SK-N-SH (cell line): Measurements from ENCODE around the gene TBC1D19. TPM values are rescaled to one million over a fixed set of nuclear protein-coding genes. Genes with fewer than 3 reads are reported as not detected.

Experiments
- CTCF ChIA-PET: fragments of 300-600, 350-600 bp; formaldehyde crosslinking; extraction: SDS; loops from one replicate; lab custom pipeline; 2021; lab: Yijun Ruan, JAX
- POLR2A ChIA-PET: fragments of 350-600 bp; sonication (Branson Sonifier 250); formaldehyde crosslinking; extraction: SDS; loops from one replicate; lab custom pipeline; 2020; ENCODE audit warnings: antibody characterized with exemption, inconsistent platforms; lab: Yijun Ruan, JAX
- DNase-seq: peaks from one replicate; pipeline ENCODE4 v3.0.0; 2012
- H2AFZ ChIP-seq: fragments of 200-600 bp; sonication (generic); 2 replicates; pipeline ENCODE4 v1.8.1; 2016; ENCODE audit warnings: antibody characterized with exemption, mild to moderate bottlenecking, low read depth
- H3F3A ChIP-seq: fragments of 200-600 bp; sonication (generic); replicated peaks from 2 replicates; pipeline ENCODE3; 2016; ENCODE audit warnings: antibody characterized with exemption, mild to moderate bottlenecking; ENCODE audit not compliant: insufficient read depth
- H3K27ac ChIP-seq, 2 experiments: fragments of 200-500 bp in 1 of 2; fragments of 200-600 bp in 1 of 2; sonication (Bioruptor generic) in 1 of 2; sonication (generic), shearing (Covaris generic) in 1 of 2; 2 replicates each; pipeline versions ENCODE4 v1.5.1 to v1.6.1; 2014 to 2016; ENCODE audit warnings: low read depth in 2 of 2, inconsistent platforms in 1 of 2, low read length in 1 of 2, mild to moderate bottlenecking in 1 of 2, mixed read lengths in 1 of 2
- H3K27me3 ChIP-seq: fragments of 200-600 bp; sonication (generic), shearing (Covaris generic); 2 replicates; pipeline ENCODE4 v1.6.1; 2016; ENCODE audit warnings: mixed run types; ENCODE audit not compliant: insufficient read depth
- H3K36me3 ChIP-seq, 2 experiments: fragments of 200-500 bp in 1 of 2; fragments of 200-600 bp in 1 of 2; sonication (Bioruptor generic) in 1 of 2; sonication (generic) in 1 of 2; replicated peaks in 1 of 2; 2 replicates each; pipeline versions ENCODE3 to v1.5.1; 2014 to 2016; ENCODE audit warnings: low read length in 1 of 2, mild to moderate bottlenecking in 1 of 2; ENCODE audit not compliant: insufficient read depth in 2 of 2, control insufficient read depth in 1 of 2
- H3K4me1 ChIP-seq, 2 experiments: fragments of 200-500 bp in 1 of 2; fragments of 200-600 bp in 1 of 2; sonication (Bioruptor generic) in 1 of 2; sonication (generic), shearing (Covaris generic) in 1 of 2; 2 replicates each; pipeline versions ENCODE4 v1.5.1 to v1.6.1; 2014 to 2016; ENCODE audit warnings: low read depth in 1 of 2, low read length in 1 of 2, mixed run types in 1 of 2; ENCODE audit not compliant: insufficient read depth in 2 of 2, control insufficient read depth in 1 of 2
- H3K4me2 ChIP-seq: fragments of 200-600 bp; sonication (generic), shearing (Covaris generic); 2 replicates; pipeline ENCODE4 v1.6.1; 2017; ENCODE audit warnings: mixed run types
- H3K4me3 ChIP-seq, 2 experiments: fragments of 200-500 bp in 1 of 2; fragments of 200-600 bp in 1 of 2; sonication (Bioruptor generic) in 1 of 2; sonication (generic), shearing (Covaris generic) in 1 of 2; 2 replicates each; pipeline versions ENCODE4 v1.5.1 to v1.8.1; 2014 to 2016; ENCODE audit warnings: low read depth in 2 of 2, inconsistent platforms in 1 of 2, low read length in 1 of 2, mild to moderate bottlenecking in 1 of 2, mixed read lengths in 1 of 2, moderate library complexity in 1 of 2
- H3K79me2 ChIP-seq: fragments of 200-600 bp; sonication (generic); 2 replicates; pipeline ENCODE4 v1.8.1; 2017; ENCODE audit warnings: mild to moderate bottlenecking; ENCODE audit not compliant: insufficient read depth
- H3K9ac ChIP-seq: fragments of 200-600 bp; sonication (generic); 2 replicates; pipeline ENCODE4 v1.6.1; 2017; ENCODE audit warnings: mixed run types
- H3K9me2 ChIP-seq: fragments of 200-600 bp; sonication (generic); 2 replicates; pipeline ENCODE4 v1.6.1; 2017; ENCODE audit warnings: mixed run types
- H3K9me3 ChIP-seq: fragments of 200-600 bp; sonication (generic); 2 replicates; pipeline ENCODE4 v1.6.1; 2017; ENCODE audit warnings: mixed run types, mild to moderate bottlenecking, moderate library complexity
- H4K20me1 ChIP-seq: fragments of 200-600 bp; sonication (generic); 2 replicates; pipeline ENCODE4 v1.6.1; 2017; ENCODE audit warnings: mild to moderate bottlenecking, mixed run types; ENCODE audit not compliant: insufficient read depth
- CHD2 ChIP-seq: fragments of 150-350 bp; IDR thresholded peaks from 2 replicates; pipeline ENCODE4 v1.6.1; 2018; ENCODE audit warnings: low read length; ENCODE audit not compliant: partially characterized antibody
- CTCF ChIP-seq: fragments of 200-600 bp; sonication (generic); IDR thresholded peaks from 2 replicates; pipeline ENCODE4 v1.6.1; 2017; ENCODE audit warnings: antibody characterized with exemption, mild to moderate bottlenecking, moderate library complexity
- ELF1 ChIP-seq: IDR thresholded peaks from 2 replicates; pipeline ENCODE4 v1.4.0; 2012
- EP300 ChIP-seq, 2 experiments: IDR thresholded peaks; 2 replicates each; pipeline versions ENCODE4 v1.4.0 to v1.6.1; 2012; ENCODE audit warnings: borderline replicate concordance in 1 of 2, low read depth in 1 of 2, low read length in 1 of 2
- FOSL2 ChIP-seq: IDR thresholded peaks from 2 replicates; pipeline ENCODE4 v1.4.0; 2012; ENCODE audit warnings: low read depth, mild to moderate bottlenecking, moderate library complexity, borderline replicate concordance
- JUND ChIP-seq: IDR thresholded peaks from 2 replicates; pipeline ENCODE4 v1.4.0; 2012
- MAX ChIP-seq: IDR thresholded peaks from 2 replicates; pipeline ENCODE4 v1.4.0; 2012; ENCODE audit warnings: low read depth
- PBX3 ChIP-seq: IDR thresholded peaks from 2 replicates; pipeline ENCODE4; 2012
- POLR2AphosphoS5 ChIP-seq: IDR thresholded peaks from 2 replicates; pipeline ENCODE4 v1.6.1; 2012; ENCODE audit warnings: low read depth, low read length
- RAD21 ChIP-seq: IDR thresholded peaks from 2 replicates; pipeline ENCODE4 v1.6.1; 2012; ENCODE audit warnings: mild to moderate bottlenecking, low read length
- REST ChIP-seq: IDR thresholded peaks from 2 replicates; pipeline ENCODE4 v1.6.1; 2012; ENCODE audit warnings: mild to moderate bottlenecking, low read depth, low read length, moderate library complexity
- RXRA ChIP-seq: IDR thresholded peaks from 2 replicates; pipeline ENCODE4 v1.4.0; 2012; ENCODE audit warnings: low read depth, mild to moderate bottlenecking, borderline replicate concordance
- TAF1 ChIP-seq: IDR thresholded peaks from 2 replicates; pipeline ENCODE4 v1.6.1; 2012; ENCODE audit warnings: low read depth, mild to moderate bottlenecking, low read length, moderate library complexity, borderline replicate concordance
- TCF12 ChIP-seq: IDR thresholded peaks from 2 replicates; pipeline ENCODE4 v1.4.0; 2012
- USF1 ChIP-seq: IDR thresholded peaks from 2 replicates; pipeline ENCODE4 v1.4.0; 2012; ENCODE audit warnings: low read depth, borderline replicate concordance
- USF2 ChIP-seq: fragments of 150-350 bp; IDR thresholded peaks from 2 replicates; pipeline ENCODE4 v1.6.1; 2017; ENCODE audit warnings: antibody characterized with exemption, low read length, low read depth, borderline replicate concordance
- YY1 ChIP-seq: IDR thresholded peaks from 2 replicates; pipeline ENCODE4 v1.4.0; 2012; ENCODE audit warnings: low read depth, mild to moderate bottlenecking
- WGBS: methylation state at CpG from one replicate; pipeline ENCODE4 v1.1.6; 2017; ENCODE audit warnings: low lambda C conversion rate; 5-methylcytosine and 5-hydroxymethylcytosine counted together
- polyA plus RNA-seq, 3 experiments: library from polyadenylated mRNA; depleted of rRNA; stranded (reverse); fragments of >200 nt; gene quantifications; 2 replicates each; pipeline ENCODE4 v1.2.3, GENCODE V29; 2012

Gene TBC1D19
- polyA plus RNA-seq, 1 of the 3 experiments (the other 2 are of a cell fraction), result 4.2 TPM

- Histone ChIP-seq H3K36me3 (no peaks in the 10 kb centered on the region), H3K9ac (no peak overlapping the region), H3K79me2 (peaks cover 48% of the 10 kb centered on the region), H3K27me3 (no peaks in the 10 kb centered on the region), H3K9me2 (no peaks in the 10 kb centered on the region), H3K4me1 (no peaks in the 10 kb centered on the region), H4K20me1 (0 out of 2 replicates have a peak, but pooled peaks cover 3% of the 10 kb centered on the region), H3K27ac (no peak overlapping the region), H2AFZ (no peak overlapping the region), H3K9me3 (no peaks in the 10 kb centered on the region), H3F3A (no peaks in the 10 kb centered on the region), H3K4me3 (no peak overlapping the region), H3K4me2 (no peak overlapping the region)
- ChIA-PET CTCF (no interaction called here), POLR2A (no interaction called here)
- no peak for DNase-seq
- TF ChIP-seq USF1 (no peak), CTCF (no peak), ELF1 (no peak), RXRA (no peak), TAF1 (no peak), PBX3 (no peak), FOSL2 (no peak), RAD21 (no peak), YY1 (no peak), TCF12 (no peak), POLR2AphosphoS5 (no peak), EP300 (IDR thresholded peaks at IDR 0.05; ENCODE audit: borderline replicate concordance in 1 of 2, low read depth in 1 of 2, low read length in 1 of 2) (no peak), CHD2 (no peak), MAX (no peak), REST (no peak), USF2 (no peak), JUND (no peak)
- 87% methylated on average over 5 of the region's 5 CpGs for WGBS
Observed at GRCh38 chr4:26594371-26594770, 10.5 kb downstream of the TBC1D19 start.
